Stimulated activated naive CD8-positive, alpha-beta T cell treated with anti-CD3 and anti-CD28 coated beads, Interleukin-15, amount 100 ng/mL, for 72 hours (primary cell): ENCODE results near the gene CCDC15.
"Not testable (repeated sequence)": the region's sequence is repeated elsewhere in the genome, so short reads cannot be mapped to it uniquely, and the experiment has no call there.

Source experiments
- ATAC-seq: fragments of 150-1000 bp; cut with Tn5 transposase; 2 replicates; pipeline ENCODE4 v1.10.0; 2021; ENCODE audit warnings: mild to moderate bottlenecking, moderate library complexity
- DNase-seq, 2 donors: peaks; one replicate each; pipeline ENCODE4 v3.0.0; 2021 to 2022
- H3K27ac Mint-ChIP-seq, 2 donors: one replicate each; pipeline ENCODE4 v1.8.0; 2022; ENCODE audit warnings: mild to moderate bottlenecking in 2 of 2, mixed read lengths in 2 of 2, moderate library complexity in 2 of 2
- H3K27me3 Mint-ChIP-seq: one replicate; pipeline ENCODE4 v1.8.0; 2022; ENCODE audit warnings: mixed read lengths
- H3K4me1 Mint-ChIP-seq: one replicate; pipeline ENCODE4 v1.8.0; 2022; ENCODE audit warnings: mild to moderate bottlenecking, mixed read lengths
- H3K4me3 Mint-ChIP-seq, 2 donors: one replicate each; pipeline ENCODE4 v1.8.0; 2022; ENCODE audit warnings: mild to moderate bottlenecking in 2 of 2, mixed read lengths in 2 of 2, moderate library complexity in 1 of 2
- H3K9me3 Mint-ChIP-seq, 2 donors: one replicate each; pipeline ENCODE4 v1.8.0; 2022; ENCODE audit warnings: mixed read lengths in 2 of 2

CCDC15 gene

DNA sequence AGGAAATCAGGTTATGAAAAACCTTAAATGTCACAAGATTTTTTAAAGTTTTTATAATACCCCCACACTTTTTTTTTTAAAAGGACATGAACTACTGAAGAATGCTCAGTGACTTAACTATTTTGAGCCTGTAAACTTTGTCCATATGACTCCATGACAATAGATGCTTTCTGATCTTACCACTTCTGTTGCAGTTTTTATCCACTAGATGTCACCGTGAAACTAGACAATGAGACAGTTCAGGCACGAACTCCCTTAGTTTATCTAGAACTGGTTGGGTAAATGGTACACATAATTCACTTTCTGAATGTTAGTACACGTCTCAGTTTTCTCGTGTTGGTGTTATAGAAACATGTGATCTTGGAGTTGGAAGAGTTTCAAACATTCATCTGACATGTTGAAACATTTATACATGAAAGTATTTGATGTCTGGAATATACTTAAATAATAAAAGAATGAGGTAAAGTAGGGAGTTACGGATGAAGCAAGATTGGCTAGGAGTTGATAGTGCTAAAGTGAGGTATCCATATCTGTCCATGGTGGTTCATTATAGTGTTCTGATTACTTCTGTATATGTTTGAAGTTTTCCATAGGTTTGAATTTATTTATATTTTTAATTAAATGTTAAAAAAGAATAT, 8.1 kb downstream of the CCDC15 start:
- Mint-ChIP-seq H3K27ac (no peak overlapping the region), H3K27me3 (no peaks in the 10 kb centered on the region), H3K9me3 (no peaks in the 10 kb centered on the region), H3K4me1 (no peaks in the 10 kb centered on the region), H3K4me3 (no peak overlapping the region)
- ATAC-seq (peak; percentile 91), DNase-seq (no peak)

DNA sequence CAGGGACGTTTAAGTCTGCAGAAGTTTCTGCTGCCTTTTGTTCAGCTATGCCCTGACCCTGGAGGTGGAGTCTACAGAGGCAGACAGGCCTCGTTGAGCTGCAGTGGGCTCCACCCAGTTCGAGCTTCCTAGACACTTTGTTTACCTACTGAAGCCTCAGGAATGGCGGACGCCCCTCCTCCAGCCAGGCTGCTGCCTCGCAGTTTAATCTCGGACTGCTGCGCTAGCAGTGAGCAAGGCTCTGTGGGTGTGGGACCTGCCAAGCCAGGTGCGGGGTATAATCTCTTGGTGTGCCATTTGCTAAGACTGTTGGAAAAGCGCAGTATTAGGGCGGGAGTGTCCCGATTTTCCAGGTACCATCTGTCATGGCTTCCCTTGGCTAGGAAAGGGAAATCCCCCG, 14.2 kb downstream of the CCDC15 start:
- H3K27ac Mint-ChIP-seq, DNase-seq, ATAC-seq, H3K9me3 Mint-ChIP-seq, H3K27me3 Mint-ChIP-seq, H3K4me3 Mint-ChIP-seq, H3K4me1 Mint-ChIP-seq: not testable (repeated sequence)

DNA sequence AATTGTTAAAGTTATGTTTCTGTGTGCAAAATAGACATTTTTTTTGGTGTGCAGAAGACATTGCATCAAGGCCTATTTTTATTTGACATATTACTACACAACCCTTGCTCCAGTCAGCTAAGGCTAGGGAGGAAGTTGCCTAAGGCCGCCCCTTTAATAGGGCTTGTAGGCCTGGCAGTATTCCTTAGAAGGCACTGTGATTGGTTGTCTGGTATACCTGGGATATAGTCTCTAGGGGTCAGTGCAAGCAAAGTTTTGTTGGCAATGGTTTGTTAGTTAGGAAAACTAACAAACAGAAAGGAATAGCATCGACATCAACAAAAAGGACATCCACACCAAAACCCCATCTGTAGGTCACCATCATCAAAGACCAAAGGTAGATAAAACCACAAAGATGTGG, 16.9 kb downstream of the CCDC15 start:
- H3K4me1 Mint-ChIP-seq, result no peaks in the 10 kb centered on the region
- DNase-seq (no peak), ATAC-seq (no peak)
- H3K27ac Mint-ChIP-seq, result no peak overlapping the region
- no peaks in the 10 kb centered on the region for H3K27me3 Mint-ChIP-seq
- no peaks in the 10 kb centered on the region for H3K9me3 Mint-ChIP-seq
- no peak overlapping the region for H3K4me3 Mint-ChIP-seq

DNA sequence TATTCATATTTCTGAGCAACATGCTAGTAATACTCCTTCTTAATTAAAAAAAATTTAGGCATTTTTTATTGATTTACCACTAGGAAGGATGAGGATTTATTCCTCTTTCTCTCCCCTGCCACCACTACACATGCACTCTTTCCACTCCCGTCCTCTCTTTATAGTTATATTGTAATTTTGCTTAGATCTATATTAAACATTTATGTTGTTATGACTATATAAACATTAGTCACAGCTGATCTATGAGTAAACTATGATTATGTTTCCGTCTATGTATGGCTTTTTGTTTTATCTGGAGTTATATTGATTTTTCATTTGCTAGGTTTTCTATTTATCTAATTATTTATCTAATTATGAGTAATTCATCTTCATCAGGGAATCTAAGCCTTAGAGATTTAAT, 17.8 kb downstream of the CCDC15 start:
- no peaks in the 10 kb centered on the region for H3K9me3 Mint-ChIP-seq
- no peak for DNase-seq
- no peaks in the 10 kb centered on the region for H3K4me1 Mint-ChIP-seq
- H3K27me3 Mint-ChIP-seq, result no peaks in the 10 kb centered on the region
- no peak for ATAC-seq
- no peak overlapping the region for H3K4me3 Mint-ChIP-seq
- no peak overlapping the region for H3K27ac Mint-ChIP-seq

DNA sequence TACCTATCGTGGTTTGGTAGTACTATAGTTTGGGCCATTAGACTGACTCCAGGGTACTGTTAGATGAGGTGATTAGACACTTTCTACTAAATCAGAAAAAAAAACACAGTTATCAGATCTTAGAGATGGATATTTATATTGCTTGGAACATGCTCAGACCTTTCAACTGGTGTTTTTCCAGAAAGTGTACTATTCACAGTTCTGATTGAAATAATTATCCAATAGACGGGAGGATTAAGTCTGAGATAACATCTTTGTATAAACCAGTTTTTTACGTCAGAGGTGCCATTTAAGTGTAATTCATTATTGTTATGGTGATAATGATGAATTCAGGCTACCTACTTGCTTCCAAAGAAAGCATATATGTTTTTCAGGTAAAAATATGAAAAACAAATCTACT, 22.5 kb downstream of the CCDC15 start:
- DNase-seq, result no peak
- no peaks in the 10 kb centered on the region for H3K4me1 Mint-ChIP-seq
- no peak overlapping the region for H3K4me3 Mint-ChIP-seq
- H3K9me3 Mint-ChIP-seq, result peaks cover 27 to 35% of the 10 kb centered on the region in 2 donors
- no peak for ATAC-seq
- H3K27me3 Mint-ChIP-seq, result no peaks in the 10 kb centered on the region
- H3K27ac Mint-ChIP-seq, result no peak overlapping the region

GRCh38 chr11:124977006-124977405, 23.0 kb downstream of the CCDC15 start:
- ATAC-seq, result no peak
- no peak overlapping the region for H3K4me3 Mint-ChIP-seq
- peaks cover 29 to 40% of the 10 kb centered on the region in 2 donors for H3K9me3 Mint-ChIP-seq
- no peak overlapping the region for H3K27ac Mint-ChIP-seq
- no peak for DNase-seq
- H3K27me3 Mint-ChIP-seq, result no peaks in the 10 kb centered on the region
- H3K4me1 Mint-ChIP-seq, result no peaks in the 10 kb centered on the region

- ATAC-seq (no peak), DNase-seq (no peak)
- Mint-ChIP-seq H3K4me1 (no peaks in the 10 kb centered on the region), H3K27me3 (no peaks in the 10 kb centered on the region), H3K27ac (no peak overlapping the region), H3K4me3 (no peak overlapping the region), H3K9me3 (peaks cover 41 to 53% of the 10 kb centered on the region in 2 donors)
Measured at GRCh38 chr11:124978316-124978715, 24.3 kb downstream of the CCDC15 start.

GRCh38 chr11:124982043-124982442, 28.0 kb downstream of the CCDC15 start:
- no peaks in the 10 kb centered on the region for H3K4me1 Mint-ChIP-seq
- DNase-seq, result no peak
- no peaks in the 10 kb centered on the region for H3K27me3 Mint-ChIP-seq
- H3K4me3 Mint-ChIP-seq, result no peak overlapping the region
- ATAC-seq, result no peak
- H3K27ac Mint-ChIP-seq, result no peak overlapping the region
- peaks cover 41 to 55% of the 10 kb centered on the region in 2 donors for H3K9me3 Mint-ChIP-seq

DNA sequence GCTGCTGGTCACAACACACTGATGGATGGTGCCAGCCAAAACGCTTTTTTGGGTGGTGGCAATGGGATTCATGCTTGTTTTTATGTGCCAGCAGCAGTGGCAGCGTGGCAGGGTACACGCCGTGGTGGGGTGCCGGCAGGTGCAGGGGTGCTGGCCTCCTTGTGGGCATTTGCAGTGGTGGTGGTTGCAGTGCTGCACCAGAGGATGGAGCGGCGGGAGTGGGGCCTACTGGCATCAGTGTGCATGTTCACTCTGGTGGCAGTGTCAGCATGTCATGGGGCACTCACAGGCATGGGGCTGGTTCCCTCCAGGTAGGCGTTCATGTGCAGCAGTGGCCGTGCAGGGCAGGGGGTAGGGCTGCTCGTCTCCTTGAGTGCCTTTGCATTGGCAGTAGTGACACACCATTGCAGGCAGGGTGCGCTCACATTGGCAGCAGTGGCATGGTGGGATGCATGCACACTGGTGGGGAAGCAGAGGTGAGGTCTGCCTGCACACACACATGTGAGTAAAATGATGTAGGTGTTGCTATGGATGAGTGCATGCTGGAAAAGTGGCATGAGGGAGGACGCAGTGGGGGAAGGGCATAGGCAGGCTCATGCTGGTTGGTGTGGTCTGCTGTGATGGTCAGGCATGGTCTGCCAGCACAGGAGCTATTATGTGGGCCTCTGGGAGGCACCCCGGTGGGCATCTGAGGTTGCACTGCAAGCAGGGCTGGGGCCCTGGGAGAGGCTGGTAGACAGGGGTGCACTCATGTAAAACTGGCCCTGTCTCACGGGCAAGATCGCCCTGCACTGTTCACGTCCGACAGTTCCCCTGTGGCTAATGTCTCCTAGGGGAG, 29.9 kb downstream of the CCDC15 start:
- Mint-ChIP-seq H3K27ac (no peak overlapping the region), H3K27me3 (no peaks in the 10 kb centered on the region), H3K4me3 (no peak overlapping the region), H3K4me1 (no peaks in the 10 kb centered on the region), H3K9me3 (peaks cover 35 to 46% of the 10 kb centered on the region in 2 donors)
- ATAC-seq (no peak), DNase-seq (no peak)

DNA sequence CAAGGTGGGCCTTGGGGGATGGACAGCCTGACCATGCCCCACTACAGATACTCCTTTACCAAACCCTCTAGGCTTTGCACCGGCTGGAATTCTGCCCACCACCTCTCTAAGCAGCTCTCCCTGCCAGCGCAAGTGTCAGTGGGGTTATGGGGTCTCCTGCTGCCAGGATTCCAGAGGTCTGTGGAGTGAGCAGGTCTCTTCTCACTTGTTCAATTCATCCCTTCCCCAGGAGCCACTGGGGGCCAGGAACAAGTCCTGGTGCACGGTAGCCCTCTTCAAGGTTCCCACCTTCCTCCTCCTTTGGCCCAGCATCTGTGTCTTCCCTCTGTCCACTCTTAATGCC, 30.5 kb downstream of the CCDC15 start:
- no peaks in the 10 kb centered on the region for H3K4me1 Mint-ChIP-seq
- peaks cover 29 to 40% of the 10 kb centered on the region in 2 donors for H3K9me3 Mint-ChIP-seq
- H3K27me3 Mint-ChIP-seq, result no peaks in the 10 kb centered on the region
- H3K4me3 Mint-ChIP-seq, result no peak overlapping the region
- peak overlapping the region in 1 of 2 donors; percentile 28 for H3K27ac Mint-ChIP-seq
- DNase-seq, result no peak
- ATAC-seq, result no peak

DNA sequence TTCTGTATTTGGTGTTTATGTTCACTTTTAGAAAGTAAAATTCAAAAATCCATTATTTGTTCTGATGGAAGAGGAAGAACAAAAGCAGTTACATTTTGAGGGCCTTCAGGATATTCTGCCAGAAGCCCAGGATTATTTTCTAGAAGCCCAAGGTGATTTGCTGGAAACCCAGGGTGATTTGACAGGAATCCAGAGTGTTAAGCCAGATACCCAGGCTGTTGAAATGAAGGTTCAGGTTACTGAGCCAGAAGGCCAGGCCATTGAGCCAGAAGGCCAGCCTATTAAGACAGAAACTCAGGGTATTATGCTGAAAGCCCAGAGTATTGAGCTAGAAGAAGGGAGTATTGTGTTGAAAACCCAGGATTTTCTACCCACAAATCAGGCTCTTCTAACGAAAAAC, 33.1 kb downstream of the CCDC15 start:
- no peak overlapping the region for H3K4me3 Mint-ChIP-seq
- ATAC-seq (no peak), DNase-seq (no peak)
- H3K9me3 Mint-ChIP-seq, result peaks cover 11 to 14% of the 10 kb centered on the region in 2 donors
- no peak overlapping the region for H3K27ac Mint-ChIP-seq
- no peaks in the 10 kb centered on the region for H3K4me1 Mint-ChIP-seq
- no peaks in the 10 kb centered on the region for H3K27me3 Mint-ChIP-seq

DNA sequence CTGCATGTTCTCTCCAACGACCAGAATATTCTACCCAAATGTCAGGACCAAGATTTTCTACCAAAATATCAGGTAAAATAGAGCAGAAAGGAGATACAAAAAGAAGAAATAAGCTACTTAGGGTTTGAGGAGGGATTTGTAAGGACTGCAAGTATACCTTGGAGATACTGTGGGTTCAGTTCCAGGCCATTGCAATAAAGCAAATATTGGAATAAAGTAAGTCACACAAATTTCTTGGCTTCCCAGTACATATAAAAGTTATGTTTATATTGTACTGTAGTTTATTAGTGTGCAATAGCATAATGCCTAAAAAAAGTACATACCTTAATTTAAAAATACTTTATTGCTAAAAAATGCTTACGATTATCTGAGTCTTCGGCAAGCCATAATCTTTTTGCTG, 34.1 kb downstream of the CCDC15 start:
- Mint-ChIP-seq H3K27me3 (no peaks in the 10 kb centered on the region), H3K4me1 (no peaks in the 10 kb centered on the region), H3K27ac (no peak overlapping the region), H3K4me3 (no peak overlapping the region), H3K9me3 (peaks cover 3 to 5% of the 10 kb centered on the region in 2 donors)
- DNase-seq (no peak), ATAC-seq (no peak)

DNA sequence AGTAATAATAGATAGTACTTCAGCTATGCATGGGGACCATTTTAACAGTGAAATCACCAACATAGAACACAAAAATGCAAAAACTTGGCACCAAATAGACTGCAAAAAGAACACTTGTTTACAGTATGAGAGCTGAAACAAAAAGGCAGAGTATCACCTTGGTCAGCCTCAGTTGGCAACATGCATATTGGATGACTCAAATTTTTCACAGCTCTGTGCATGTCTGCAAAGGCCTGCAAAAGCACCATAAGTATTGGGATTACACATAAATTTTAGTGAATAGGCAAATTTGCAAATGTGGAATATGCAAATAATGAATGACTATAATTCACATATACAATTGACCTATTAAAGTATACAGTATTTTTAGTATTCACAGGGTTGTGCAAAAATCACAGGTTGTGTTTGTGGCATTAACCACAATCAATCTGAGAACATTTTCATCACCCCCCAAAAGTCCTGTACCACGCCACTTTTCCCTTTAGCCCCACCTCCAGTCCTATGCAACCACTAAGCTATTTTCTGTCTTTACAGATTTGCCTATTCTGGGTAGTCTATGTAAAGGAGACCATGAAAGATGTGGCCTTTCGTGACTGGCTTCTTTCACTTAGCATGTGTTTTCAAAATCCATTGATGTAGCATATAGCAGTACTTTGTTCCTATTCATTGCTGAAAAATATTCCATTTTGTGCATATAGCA, 47.2 kb downstream of the CCDC15 start:
- H3K27ac Mint-ChIP-seq, result no peak overlapping the region
- H3K4me1 Mint-ChIP-seq, result no peaks in the 10 kb centered on the region
- DNase-seq (no peak), ATAC-seq (no peak)
- H3K27me3 Mint-ChIP-seq, result no peaks in the 10 kb centered on the region
- H3K9me3 Mint-ChIP-seq, result peaks cover 10 to 11% of the 10 kb centered on the region in 2 donors
- H3K4me3 Mint-ChIP-seq, result no peak overlapping the region

- ATAC-seq, result no peak
- no peaks in the 10 kb centered on the region for H3K27me3 Mint-ChIP-seq
- no peak for DNase-seq
Measured at GRCh38 chr11:125001849-125002248, 47.8 kb downstream of the CCDC15 start.

GRCh38 chr11:125005491-125005890, 51.5 kb downstream of the CCDC15 start:
- Mint-ChIP-seq H3K27ac (no peak overlapping the region), H3K4me3 (no peak overlapping the region), H3K4me1 (no peaks in the 10 kb centered on the region), H3K9me3 (peaks cover 15 to 22% of the 10 kb centered on the region in 2 donors), H3K27me3 (no peaks in the 10 kb centered on the region)
- DNase-seq (no peak), ATAC-seq (no peak)

More at GRCh38 chr11:125001849-125002248, 47.8 kb downstream of the CCDC15 start:
- Mint-ChIP-seq H3K9me3 (peaks cover 10 to 11% of the 10 kb centered on the region in 2 donors), H3K27ac (no peak overlapping the region), H3K4me1 (no peaks in the 10 kb centered on the region), H3K4me3 (no peak overlapping the region)

DNA sequence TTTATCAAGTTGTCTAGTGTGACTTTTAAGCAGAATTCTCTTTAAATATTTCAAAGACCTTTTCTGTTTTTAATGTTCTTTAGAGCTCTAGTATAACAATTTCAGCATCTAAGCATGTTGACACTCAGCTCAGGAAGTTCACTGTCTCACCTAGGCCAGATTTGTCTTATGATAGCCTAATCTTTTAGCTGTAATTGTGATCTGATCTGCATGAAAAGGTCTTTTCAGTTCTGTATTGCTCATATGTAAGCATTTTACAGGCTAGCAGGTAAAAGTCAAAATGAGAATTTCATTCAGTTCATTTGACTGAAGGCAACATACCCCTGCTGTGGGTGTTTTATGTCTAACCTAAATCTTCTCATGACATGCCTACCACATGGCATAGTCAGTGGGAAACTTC, 62.4 kb downstream of the CCDC15 start:
- no peak overlapping the region for H3K27ac Mint-ChIP-seq
- DNase-seq (no peak), ATAC-seq (no peak)
- H3K4me3 Mint-ChIP-seq, result no peak overlapping the region
- no peaks in the 10 kb centered on the region for H3K4me1 Mint-ChIP-seq
- no peaks in the 10 kb centered on the region for H3K27me3 Mint-ChIP-seq
- H3K9me3 Mint-ChIP-seq, result no peaks in the 10 kb centered on the region
